ENCODE measurements around the gene BRINP1.

Gene BRINP1

DNA sequence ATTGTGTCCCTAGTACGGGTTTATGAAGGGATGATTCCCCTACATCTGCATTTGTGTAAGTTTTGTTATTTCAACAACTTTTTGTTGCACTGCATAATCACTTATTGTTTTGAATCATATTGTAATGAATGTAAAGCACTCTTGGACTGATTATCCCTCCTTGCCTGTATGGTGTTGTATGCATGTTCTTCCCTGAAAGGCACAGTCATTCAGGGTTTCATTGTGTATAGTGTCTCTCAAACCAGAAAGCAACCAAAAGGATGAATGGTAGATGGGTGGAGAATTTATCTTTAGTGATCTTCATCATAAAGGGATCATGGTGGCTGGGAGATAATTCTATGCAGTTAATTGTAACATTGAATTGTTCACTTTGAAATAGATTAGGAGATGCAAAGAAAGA lies 247.3 kb downstream of the BRINP1 start:
- no peak for DNase-seq (ENCODE audit: low spot score)

DNA sequence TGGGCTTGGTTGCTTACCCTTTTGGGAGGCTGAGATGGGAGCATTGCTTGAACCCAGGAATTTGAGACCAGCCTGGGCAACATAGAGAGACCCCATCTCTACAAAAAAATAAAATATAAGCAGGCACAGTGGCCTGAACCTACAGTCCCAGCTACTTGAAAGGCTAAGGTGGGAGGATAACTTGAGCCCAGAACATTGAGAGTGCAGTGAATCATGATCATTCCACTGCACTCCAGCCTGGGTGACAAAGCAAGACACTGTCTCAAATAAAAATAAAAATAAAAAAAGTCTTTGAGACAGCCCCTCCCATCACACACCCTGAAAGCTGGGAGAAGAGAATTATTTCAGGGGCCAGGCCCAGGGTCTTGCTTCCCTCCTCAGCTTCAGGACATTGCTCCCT lies 251.8 kb downstream of the BRINP1 start:
- no peak for DNase-seq (ENCODE audit: low spot score)
